Right ventricle myocardium superior (tissue), 1 donor: ENCODE results near the gene CX3CL1. TPM values are rescaled to one million over a fixed set of nuclear protein-coding genes. Genes with fewer than 3 reads are reported as not detected.

Experiments
- ATAC-seq: fragments of 200-7000 bp; cut with Tn5 transposase; one replicate; pipeline ENCODE4 v1.9.1; 2020; ENCODE audit warnings: mild to moderate bottlenecking; ENCODE audit not compliant: poor library complexity
- DNase-seq: peaks from one replicate; pipeline ENCODE4 v3.0.0-alpha.2; 2020
- intact Hi-C: fragments of 100-400 bp; cut with DNase I; formaldehyde crosslinking; loops from one replicate; pipeline ENCODE4 v1.11.2; 2022
- total RNA-seq: library from RNA; stranded (reverse); fragmentation: NEBNext Ultra II Directional; extraction: Animal tissue kit (Norgen Biotek cat#: 25700); gene quantifications from one replicate; pipeline ENCODE4 v1.2.1, GENCODE V29; 2021
- donor health status: DM: no; HTN: yes; CAD: no; lungs with severe emphysema.

Gene CX3CL1
- total RNA-seq, 1 donor from 2014 or later = 11.6 TPM

GRCh38 chr16:57422026-57422944 lies 50.0 kb downstream of the CX3CL1 start:
- ATAC-seq (peak; percentile 40), DNase-seq (no peak)
- intact Hi-C loops = no loop called here

- ATAC-seq = no peak
- DNase-seq = no peak
- intact Hi-C loops = no loop called here
These were observed 50.9 kb downstream of the CX3CL1 start for GRCh38 chr16:57423152-57423551.

GRCh38 chr16:57424583-57424982 lies 52.3 kb downstream of the CX3CL1 start:
- no peak for DNase-seq
- peak; percentile 74 for ATAC-seq
- intact Hi-C loops = no loop called here

GRCh38 chr16:57426356-57426755 lies 54.1 kb downstream of the CX3CL1 start:
- intact Hi-C loops = no loop called here
- DNase-seq (no peak), ATAC-seq (no peak)

- no peak for DNase-seq
- intact Hi-C loops = no loop called here
- no peak for ATAC-seq
These were observed 55.0 kb downstream of the CX3CL1 start for GRCh38 chr16:57427307-57427706.

- ATAC-seq (no peak), DNase-seq (no peak)
- intact Hi-C loops = no loop called here
These were observed 55.5 kb downstream of the CX3CL1 start for GRCh38 chr16:57427824-57428223.

GRCh38 chr16:57430955-57431354 lies 58.7 kb downstream of the CX3CL1 start:
- intact Hi-C loops = no loop called here

GRCh38 chr16:57432505-57432904 lies 60.2 kb downstream of the CX3CL1 start:
- ATAC-seq = no peak
- intact Hi-C loops = no loop called here
- DNase-seq = no peak

More at GRCh38 chr16:57430955-57431354, 58.7 kb downstream of the CX3CL1 start:
- no peak for ATAC-seq
- no peak for DNase-seq

GRCh38 chr16:57432989-57433388 lies 60.7 kb downstream of the CX3CL1 start:
- ATAC-seq (no peak), DNase-seq (no peak)
- intact Hi-C loops = no loop called here

GRCh38 chr16:57434003-57434402 lies 61.7 kb downstream of the CX3CL1 start:
- ATAC-seq (no peak), DNase-seq (no peak)
- intact Hi-C loops = no loop called here

Other genes starting within 250 kb of the CX3CL1 start
- 54.8 TPM for gene PSME3IP1, start 186.5 kb upstream of the CX3CL1 start, total RNA-seq
- gene RSPRY1, start 186.2 kb upstream of the CX3CL1 start, total RNA-seq = 13.4 TPM
- gene ARL2BP, start 127.2 kb upstream of the CX3CL1 start, total RNA-seq = 58.2 TPM
- 3.2 TPM for gene PLLP, start 87.8 kb upstream of the CX3CL1 start, total RNA-seq
- gene CCL22, start 13.7 kb upstream of the CX3CL1 start, total RNA-seq = not detected
- gene CCL17, start 32.3 kb downstream of the CX3CL1 start, total RNA-seq = not detected
- gene CIAPIN1, start 74.9 kb downstream of the CX3CL1 start, total RNA-seq = 41.8 TPM
- gene COQ9, start 75.0 kb downstream of the CX3CL1 start, total RNA-seq = 225 TPM
- gene POLR2C, start 90.2 kb downstream of the CX3CL1 start, total RNA-seq = 37.9 TPM
- gene DOK4, start 114.0 kb downstream of the CX3CL1 start, total RNA-seq = 7.5 TPM
- 10.5 TPM for gene CCDC102A, start 164.1 kb downstream of the CX3CL1 start, total RNA-seq
- gene ADGRG5, start 170.2 kb downstream of the CX3CL1 start, total RNA-seq = 0.05 TPM